Skin epidermis (tissue), 12 donors: ENCODE measurements around the gene KCNMB4.
A peak's percentile ranks its signal among the peaks of the same experiment; 100 is the strongest.

Experiments used
- H3K27ac ChIP-seq, 21 experiments: fragments of 200-600 bp; sonication (generic) in 11 of 21; one replicate each; pipeline ENCODE4 v1.5.0; 2020; ENCODE audit warnings: mild to moderate bottlenecking in 3 of 21, inconsistent platforms in 2 of 21, moderate library complexity in 2 of 21
- H3K4me3 ChIP-seq, 7 experiments: fragments of 200-600 bp; sonication (generic) in 2 of 7; one replicate each; pipeline ENCODE4 v1.5.0; 2020; ENCODE audit warnings: inconsistent platforms in 2 of 7, mild to moderate bottlenecking in 2 of 7, moderate library complexity in 1 of 7

KCNMB4 gene

DNA sequence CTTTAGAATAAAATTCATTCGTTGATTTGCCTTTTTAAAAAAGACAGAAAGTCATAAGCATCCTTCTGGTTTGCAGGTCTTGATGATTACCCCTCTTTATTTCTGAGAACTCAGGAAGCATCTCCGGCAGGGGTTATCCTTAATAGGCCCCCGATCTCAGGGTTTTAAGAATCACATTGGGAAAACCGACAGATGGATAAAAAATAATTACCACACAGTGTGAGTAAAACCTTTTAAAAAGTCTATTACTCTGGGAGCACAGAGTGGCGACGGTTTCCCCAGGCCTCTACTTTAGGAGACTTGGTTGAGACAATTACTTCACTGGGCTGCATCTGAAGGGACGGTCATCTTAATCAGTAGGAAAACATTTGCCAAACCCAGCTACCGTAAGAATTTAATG lies 56.5 kb downstream of the KCNMB4 start:
- Histone ChIP-seq H3K27ac (no peak overlapping the region), H3K4me3 (no peak overlapping the region)

DNA sequence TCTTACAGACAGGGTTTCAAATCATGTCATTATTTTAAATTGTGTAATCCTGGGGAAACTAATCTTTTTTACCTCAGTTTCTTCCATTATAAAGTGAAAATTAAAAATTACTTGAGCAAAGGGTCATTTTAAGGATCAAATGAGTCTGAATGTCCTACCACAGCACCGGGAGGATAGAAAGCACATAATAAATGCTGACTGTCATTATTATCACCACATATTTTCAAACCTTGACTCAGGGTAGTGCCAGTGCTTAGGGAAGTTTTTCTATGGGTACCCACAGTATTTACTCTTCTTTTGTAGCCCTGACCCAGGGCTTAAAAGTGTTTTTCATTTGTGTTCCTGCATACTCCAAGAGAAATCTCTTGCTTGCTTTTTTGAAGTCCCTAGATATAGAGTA lies 60.5 kb downstream of the KCNMB4 start:
- Histone ChIP-seq H3K27ac (no peak overlapping the region), H3K4me3 (no peak overlapping the region)

DNA sequence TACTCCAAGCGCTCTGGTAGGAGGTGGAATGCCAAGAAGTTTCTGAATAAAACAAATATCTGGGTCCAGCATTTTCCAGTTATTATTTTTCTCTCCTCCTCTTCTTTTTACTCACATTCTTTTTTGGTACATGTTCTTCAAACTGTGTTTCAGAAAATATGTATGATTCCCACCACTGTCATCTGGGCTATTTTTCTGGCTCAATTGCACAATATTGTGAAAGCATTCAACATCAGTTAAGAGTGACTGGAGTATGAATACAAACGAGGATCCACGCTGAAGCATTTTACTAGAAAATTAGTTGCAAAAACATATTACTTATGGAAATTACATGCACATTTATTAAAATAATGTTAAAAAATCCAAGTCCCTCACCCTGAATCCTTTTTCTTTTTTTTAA lies 61.5 kb downstream of the KCNMB4 start:
- Histone ChIP-seq H3K4me3 (no peak overlapping the region), H3K27ac (no peak overlapping the region)

DNA sequence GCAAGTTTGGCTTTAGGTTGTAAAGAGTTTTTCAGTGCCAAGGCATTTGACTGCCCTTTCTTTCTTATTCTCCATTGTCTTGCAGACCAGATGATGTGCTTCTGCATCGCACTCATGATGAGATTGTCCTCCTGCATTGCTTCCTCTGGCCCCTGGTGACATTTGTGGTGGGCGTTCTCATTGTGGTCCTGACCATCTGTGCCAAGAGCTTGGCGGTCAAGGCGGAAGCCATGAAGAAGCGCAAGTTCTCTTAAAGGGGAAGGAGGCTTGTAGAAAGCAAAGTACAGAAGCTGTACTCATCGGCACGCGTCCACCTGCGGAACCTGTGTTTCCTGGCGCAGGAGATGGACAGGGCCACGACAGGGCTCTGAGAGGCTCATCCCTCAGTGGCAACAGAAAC lies 64.3 kb downstream of the KCNMB4 start:
- no peak overlapping the region for H3K27ac ChIP-seq

DNA sequence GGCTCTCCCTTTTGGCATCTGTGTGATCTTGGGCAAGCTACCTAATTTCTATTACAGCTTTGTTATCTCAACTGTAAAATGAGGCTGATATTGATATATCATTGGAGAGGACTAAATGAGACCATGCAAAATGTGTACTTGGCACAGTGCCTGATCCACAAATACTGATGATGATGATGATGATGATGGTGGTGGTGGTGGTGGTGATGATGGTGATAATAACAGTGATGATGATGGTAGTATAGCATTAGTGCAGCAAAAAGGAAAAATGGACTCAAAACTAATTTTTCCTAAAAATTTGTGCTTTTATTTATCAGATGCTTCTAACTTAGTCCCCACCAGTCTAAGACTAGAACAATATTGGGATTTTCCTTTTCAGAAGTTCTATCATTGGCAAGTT lies 70.7 kb downstream of the KCNMB4 start:
- Histone ChIP-seq H3K4me3 (no peak overlapping the region), H3K27ac (no peak overlapping the region)

More for the DNA sequence above, 64.3 kb downstream of the KCNMB4 start:
- H3K4me3 ChIP-seq, result no peak overlapping the region

DNA sequence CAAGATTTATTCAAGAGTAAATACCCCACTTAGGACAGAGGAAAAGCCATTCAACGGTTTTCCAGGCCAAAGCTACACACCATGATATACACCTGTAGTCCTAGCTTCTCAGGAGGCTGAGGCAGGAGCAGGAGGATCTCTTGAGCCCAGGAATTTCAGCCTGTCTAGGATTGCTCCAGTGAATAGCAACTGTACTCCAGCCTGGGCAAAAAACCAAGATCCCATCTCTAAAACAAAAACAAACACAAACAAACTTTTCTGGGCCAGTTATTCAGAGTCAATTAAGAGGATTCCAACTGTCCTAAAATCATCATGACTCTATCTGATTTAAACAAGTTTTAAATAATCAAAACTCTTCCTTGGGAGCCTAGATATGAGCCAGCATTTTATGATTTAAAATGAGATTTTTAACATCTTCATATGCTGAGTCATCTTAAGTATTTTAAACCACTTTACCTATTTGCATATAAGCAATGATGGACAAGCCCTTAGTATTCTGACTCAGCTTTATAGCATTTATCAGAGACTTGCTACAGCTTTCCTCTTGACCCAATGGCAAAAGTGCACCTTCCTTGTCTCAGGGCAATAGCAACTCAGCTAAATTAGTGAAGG lies 77.1 kb downstream of the KCNMB4 start:
- H3K4me3 ChIP-seq, result no peak overlapping the region
- no peak overlapping the region for H3K27ac ChIP-seq

DNA sequence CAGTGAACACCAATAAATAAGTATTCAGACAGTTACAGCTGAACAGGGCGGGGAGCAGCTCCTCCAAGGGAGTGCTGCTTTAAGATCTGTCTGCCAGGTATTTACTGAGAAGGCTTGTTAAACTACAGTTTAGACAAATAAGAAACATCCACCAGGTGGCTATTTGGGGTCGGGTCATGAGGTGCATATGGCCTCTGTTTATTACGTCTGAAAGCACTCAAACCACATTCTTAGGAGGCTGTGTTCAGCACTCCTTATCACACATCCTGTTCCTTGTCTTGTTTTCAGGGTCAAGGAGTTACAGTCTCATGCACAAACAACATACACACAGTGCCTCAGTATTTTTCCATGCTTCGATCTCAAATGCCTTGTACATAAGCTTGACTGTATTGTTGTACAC lies 78.8 kb downstream of the KCNMB4 start:
- no peak overlapping the region for H3K27ac ChIP-seq
- no peak overlapping the region for H3K4me3 ChIP-seq

DNA sequence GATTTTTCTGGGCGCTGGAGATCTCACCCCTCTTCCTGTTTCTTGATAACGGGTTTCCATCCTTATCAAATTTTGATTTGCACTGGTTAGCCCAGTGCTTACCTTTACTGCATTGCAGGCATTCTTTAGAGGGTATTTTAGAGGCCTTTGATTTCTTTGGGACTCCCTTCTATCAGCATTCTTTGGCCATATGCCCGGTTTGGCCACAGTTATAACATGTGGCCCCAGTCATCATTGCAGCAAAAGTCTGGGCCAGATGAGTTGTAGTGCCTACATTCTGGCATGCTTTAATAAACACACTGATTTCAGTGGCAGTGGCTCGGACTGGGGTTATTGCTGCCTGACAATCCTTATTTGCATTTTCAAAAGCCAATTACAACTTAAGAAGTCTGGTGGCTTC lies 82.3 kb downstream of the KCNMB4 start:
- no peak overlapping the region for H3K4me3 ChIP-seq
- H3K27ac ChIP-seq, result no peak overlapping the region

DNA sequence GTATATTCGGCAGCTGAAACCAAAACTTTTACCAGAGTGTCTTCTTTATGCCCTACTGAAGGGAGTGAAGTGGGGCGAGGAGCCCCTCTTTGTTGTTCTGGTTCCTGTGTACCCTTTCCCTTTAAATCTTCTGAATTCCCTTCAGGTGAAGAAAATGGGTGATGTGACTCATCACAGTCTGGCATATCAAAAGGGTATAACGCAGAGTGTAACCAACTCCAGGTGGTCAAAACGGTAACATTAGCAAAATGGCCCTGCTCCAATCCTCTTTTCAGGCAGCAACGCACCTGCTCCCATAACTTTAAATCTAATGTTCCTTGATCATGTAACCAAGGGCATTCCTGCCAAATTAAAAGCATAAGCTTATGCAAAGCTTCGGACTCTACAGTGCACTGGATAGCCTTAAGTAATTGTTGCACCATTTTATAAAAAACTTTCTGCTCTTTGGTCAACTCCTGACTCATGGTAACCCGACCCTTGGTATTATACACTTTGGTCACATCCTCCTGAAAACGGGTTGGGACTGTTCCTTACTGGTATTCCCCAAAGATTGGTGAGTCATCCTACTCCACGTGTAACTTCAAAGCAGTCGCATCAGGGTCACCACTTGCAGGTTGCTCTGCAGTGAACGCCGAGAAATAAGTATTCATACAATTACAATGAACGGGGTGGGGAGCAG lies 83.1 kb downstream of the KCNMB4 start:
- no peak overlapping the region for H3K27ac ChIP-seq
- H3K4me3 ChIP-seq, result no peak overlapping the region

DNA sequence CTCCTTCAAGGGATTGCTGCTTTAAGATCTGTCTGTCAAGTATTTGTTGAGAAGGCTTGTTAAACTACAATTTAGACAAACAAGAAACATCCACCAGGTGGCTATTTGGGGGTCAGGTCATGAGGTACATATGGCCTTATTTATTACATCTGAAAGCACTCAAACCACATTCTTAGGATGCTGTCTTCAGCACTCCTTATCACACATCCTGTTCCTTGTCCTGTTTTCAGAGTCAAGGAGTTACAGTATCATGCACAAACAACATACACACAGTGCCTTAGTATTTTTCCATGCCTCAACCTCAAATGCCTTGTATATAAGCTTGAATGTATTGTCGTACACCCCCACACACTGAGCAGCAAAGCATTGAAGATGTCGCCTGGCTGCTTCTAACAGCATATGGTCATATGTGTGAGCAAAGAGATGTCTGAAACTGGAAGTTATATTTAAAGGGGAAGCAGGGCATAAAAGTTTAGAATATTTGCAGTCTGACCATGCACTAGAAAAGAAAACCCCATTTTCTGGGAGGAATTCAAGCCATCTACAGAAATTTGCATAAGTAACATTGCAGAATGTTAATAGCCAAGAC lies 83.8 kb downstream of the KCNMB4 start:
- Histone ChIP-seq H3K27ac (no peak overlapping the region), H3K4me3 (no peak overlapping the region)

DNA sequence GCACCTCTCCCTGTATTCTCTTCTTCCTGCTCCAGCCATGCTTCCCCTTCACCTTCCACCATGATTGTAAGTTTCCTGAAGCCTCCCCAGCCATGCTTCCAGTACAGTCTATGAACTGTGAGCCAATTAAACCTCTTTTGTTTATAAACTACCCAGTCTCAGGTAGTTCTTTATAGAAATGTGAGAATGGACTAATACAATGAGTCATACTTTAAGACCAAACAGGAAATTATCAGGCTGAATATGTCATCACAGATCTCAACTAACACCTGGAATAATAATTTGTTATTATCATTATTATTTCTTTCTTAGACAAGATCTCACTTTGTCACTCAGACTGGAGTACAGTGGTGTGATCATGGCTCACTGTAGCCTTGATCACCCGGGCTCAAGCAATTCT lies 85.4 kb downstream of the KCNMB4 start:
- H3K27ac ChIP-seq, result no peak overlapping the region

DNA sequence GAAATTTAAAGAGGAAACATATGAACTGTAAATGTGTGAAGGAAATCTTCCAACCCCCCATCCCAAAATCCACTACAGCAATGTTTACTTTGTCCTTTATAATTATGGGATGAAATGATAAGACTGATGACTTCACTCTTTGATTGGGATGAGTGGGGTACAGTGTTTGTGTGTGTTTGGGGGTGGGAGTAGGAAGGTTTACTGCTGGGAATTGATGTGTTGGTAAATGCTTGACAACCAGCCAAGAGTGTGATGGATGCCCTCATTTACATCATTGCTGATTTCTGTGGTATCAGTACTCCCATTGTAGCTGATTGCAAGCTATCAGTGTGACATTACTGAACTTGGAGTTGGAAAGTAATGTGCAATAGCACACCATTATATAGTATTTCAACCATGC lies 90.9 kb downstream of the KCNMB4 start:
- Histone ChIP-seq H3K4me3 (no peak overlapping the region), H3K27ac (no peak overlapping the region)

More for the DNA sequence above, 85.4 kb downstream of the KCNMB4 start:
- H3K4me3 ChIP-seq, result no peak overlapping the region

DNA sequence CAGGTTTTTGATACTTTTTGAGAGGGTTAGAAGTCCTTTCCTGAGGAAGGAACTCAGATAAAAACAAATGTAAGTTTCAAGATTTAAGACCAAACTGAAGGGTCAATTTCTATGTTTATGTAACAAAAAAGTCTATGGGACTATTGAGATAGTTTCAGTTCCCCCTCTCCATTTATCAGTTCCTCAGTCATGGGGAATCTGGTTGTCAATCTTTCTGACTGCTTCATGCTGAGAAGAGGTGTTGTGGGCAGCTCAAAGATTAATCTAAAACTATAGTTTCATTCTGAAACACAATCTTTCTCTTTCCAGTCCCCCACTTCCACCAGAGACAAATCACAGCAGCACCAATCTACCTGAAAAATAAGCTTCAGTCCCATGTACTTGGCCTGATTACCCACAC lies 93.7 kb downstream of the KCNMB4 start:
- Histone ChIP-seq H3K4me3 (no peak overlapping the region), H3K27ac (no peak overlapping the region)

DNA sequence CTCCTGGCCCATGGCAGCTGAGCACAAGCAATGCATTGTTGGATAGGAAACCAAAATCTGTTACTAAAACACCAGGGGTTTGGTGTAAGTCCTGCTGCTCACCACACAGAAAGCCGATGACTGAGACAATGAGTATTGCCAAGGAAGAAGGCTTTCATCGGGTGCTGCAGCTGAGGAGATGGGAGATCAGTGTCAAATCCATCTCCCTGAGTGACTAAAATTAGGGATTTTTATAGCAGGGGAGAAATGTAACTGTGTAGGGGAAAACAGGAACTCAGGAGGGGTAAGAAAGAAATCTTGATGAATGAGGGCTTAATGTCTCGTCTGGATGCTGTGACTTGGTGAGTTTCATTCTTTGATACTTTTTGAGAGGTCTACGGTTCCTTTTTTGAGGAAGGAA lies 97.9 kb downstream of the KCNMB4 start:
- H3K4me3 ChIP-seq, result no peak overlapping the region
- H3K27ac ChIP-seq, result peak overlapping the region in 1 of 21 experiments; percentile 1

DNA sequence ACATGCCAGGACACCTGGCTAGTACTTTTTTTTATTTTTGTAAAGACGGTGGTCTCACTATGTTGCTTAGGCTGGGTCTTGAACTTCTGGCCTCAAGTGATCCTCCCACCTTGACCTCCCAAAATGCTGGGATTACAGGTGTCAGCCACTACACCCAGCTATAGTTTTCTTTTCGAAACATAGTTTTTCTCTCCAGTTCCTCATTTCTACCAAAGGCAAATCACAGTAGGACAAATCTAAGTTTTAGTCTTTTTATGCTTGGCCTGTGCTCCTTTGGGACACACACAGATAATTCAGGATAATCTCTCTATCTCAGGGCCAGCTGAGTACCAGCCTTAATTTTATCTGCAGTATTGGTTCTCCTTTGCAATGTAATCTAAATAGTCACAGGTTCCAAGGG lies 100.7 kb downstream of the KCNMB4 start:
- H3K4me3 ChIP-seq, result no peak overlapping the region
- no peak overlapping the region for H3K27ac ChIP-seq

DNA sequence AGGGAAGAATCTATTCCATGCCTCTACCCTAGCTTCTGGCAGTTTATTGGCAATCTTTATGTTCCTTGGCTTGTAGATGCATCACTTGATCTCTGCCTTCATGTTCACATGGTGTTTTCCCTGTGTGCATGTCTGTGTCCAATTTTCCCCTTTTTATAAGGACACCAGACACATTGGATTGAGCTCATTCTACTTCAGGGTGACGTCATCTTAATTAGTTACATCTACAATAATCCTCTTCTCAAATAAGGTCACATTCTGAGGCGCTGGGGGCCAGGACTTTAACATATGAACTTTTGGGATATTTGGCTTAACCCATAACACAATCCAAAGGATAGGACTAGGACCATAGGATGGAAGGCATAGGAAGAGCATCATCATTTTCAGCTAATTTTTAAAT lies 101.4 kb downstream of the KCNMB4 start:
- H3K27ac ChIP-seq, result no peak overlapping the region
- H3K4me3 ChIP-seq, result no peak overlapping the region

DNA sequence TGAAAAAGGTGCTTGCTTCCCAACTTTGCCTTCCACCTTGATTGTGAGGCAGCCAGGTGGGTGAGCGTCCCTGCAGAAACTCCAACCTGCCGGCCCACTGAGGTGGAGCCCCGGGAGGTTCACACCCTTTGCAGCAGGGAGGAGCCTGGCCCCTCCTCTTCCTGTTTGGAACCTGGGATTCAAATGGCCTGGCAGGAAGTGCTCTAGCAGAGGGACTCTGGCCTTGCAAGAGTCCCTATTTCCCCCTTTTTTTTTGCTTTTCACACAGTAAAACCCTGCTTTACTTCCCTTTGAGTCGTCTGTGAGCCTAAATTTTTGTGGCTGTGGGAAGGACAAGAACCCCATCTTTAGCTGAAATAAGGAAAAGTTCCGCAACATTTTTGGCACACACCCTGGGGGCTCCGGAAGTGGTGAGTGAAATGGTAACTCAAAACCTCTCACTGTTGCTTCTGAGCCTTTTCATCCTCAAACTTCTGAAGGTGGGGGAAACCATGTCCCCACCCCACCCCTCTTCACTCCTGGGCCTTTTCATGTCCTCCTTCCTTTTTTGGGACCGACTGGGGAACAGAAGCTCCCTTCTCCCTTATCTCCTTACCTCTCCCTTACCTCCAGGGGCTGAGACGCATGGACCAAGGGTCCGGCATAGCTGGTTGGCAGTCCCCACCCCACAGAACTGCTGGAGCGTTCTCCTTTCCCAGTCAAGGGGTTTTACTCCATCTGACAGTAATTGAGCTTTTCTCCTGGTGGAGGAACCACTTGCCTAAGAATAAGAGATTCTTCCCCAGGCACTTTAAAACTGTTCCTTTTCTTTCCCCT lies 102.0 kb downstream of the KCNMB4 start:
- no peak overlapping the region for H3K4me3 ChIP-seq
- peak overlapping the region in 1 of 21 experiments; percentile 29 for H3K27ac ChIP-seq

DNA sequence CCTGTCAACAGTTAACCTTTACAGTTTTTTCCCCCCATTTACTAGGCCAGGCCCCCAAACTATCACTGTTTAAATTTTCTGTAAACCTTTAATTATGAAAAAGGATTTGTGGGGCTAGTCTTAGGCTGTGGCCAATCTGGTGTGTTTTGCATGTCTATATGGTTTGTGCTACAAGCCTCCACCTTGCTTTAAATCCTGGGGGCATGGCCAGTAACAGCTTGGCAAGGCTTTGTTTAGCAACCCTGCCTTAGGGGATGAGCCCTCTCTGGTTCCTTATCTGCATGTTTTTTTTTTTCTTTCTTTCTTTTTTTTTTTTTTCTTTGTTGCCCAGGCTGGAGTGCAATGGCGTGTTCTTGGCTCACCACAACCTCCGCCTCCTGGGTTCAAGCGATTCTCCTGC lies 102.7 kb downstream of the KCNMB4 start:
- Histone ChIP-seq H3K4me3 (no peak overlapping the region), H3K27ac (no peak overlapping the region)

DNA sequence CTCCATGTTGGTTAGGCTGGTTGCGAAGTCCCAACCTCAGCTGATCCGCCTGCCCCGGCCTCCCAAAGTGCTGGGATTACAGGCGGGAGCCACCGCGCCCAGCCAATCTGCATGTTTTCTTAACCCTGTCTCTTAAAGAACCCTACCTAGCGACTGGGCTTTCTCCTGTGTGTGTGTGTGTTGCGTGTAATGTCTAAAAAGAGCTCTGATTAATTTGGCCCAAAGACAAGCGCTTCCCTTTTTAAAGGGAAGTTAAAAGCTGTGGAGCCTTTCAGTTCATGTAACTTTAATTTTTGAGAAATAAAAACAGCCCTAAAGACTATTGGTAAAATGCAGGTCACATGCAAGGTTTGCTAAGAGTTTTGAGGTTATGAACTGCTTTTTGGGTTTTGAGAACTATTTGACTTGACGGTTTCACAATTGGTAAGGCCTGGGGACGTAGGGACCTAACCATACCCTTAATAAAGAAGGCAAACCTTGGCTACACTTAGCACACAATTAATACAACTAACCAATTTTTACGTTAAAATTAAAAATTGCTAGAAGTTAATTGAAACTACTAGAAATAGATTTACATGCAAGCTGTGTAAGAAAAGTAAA lies 103.2 kb downstream of the KCNMB4 start:
- Histone ChIP-seq H3K4me3 (no peak overlapping the region), H3K27ac (no peak overlapping the region)

DNA sequence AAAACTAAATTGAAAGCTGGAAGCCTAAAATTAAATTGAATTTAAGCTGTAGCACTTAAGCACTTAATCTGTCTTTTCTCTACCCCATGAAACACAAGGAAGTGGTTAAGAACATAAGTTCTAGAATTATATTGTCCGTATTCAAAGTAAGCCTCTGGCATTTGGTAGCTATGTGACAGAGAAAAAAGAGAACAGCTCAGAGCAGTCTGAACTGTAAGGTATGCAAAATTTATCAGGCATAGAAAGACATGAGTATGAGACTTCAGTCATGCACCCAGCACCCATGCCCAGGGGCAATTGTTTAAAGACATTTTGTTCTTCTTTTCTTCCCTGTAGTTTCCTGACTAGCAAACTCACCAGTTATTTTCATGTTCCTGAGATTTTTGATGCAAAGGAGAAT lies 116.7 kb downstream of the KCNMB4 start:
- Histone ChIP-seq H3K27ac (no peak overlapping the region), H3K4me3 (no peak overlapping the region)
